PC-3 (cell line): ENCODE measurements around the gene ADAMTSL1. TPM values are rescaled to one million over a fixed set of nuclear protein-coding genes. Genes with fewer than 3 reads are reported as not detected.

Experiments
- ATAC-seq: fragments of 200-7000 bp; cut with Tn5 transposase; 2 replicates; pipeline ENCODE4 v1.9.1; 2020; ENCODE audit warnings: mild to moderate bottlenecking, moderate library complexity
- BruUV-seq: library from RNA; stranded (reverse); fragments of 400-500 nt; replicated peaks from 2 replicates; lab custom pipeline; 2021; lab: Mats Ljungman, UMichigan
- CTCF ChIA-PET: fragments of 300-600 bp; sonication (Branson Sonifier 250); formaldehyde crosslinking; loops from one replicate; lab custom pipeline; 2022; ENCODE audit warnings: antibody characterized with exemption; lab: Charles Lee
- POLR2A ChIA-PET: fragments of 300-600 bp; sonication (Branson Sonifier 250); formaldehyde crosslinking; loops from one replicate; lab custom pipeline; 2022; ENCODE audit warnings: antibody characterized with exemption; ENCODE audit not compliant: unreplicated experiment; lab: Charles Lee
- DNase-seq: peaks from one replicate; pipeline ENCODE4 v3.0.0-alpha.2; 2015
- H2AFZ ChIP-seq: fragments of 300-600 bp; sonication (generic); 2 replicates; pipeline ENCODE4 v1.6.0; 2016; ENCODE audit warnings: antibody characterized with exemption, low read length
- H3F3A ChIP-seq: fragments of 300-600 bp; sonication (generic); one replicate; pipeline ENCODE4 v1.6.0; 2017; ENCODE audit warnings: antibody characterized with exemption, low read length, control low read depth, mild to moderate bottlenecking; ENCODE audit not compliant: unreplicated experiment
- H3K27ac ChIP-seq: fragments of 300-600 bp; sonication (generic); 2 replicates; pipeline ENCODE4 v1.5.1; 2016; ENCODE audit warnings: mild to moderate bottlenecking, low read length
- H3K27me3 ChIP-seq: fragments of 300-600 bp; sonication (generic); 2 replicates; pipeline ENCODE4 v1.6.1; 2016; ENCODE audit warnings: low read length, mixed read lengths
- H3K36me3 ChIP-seq: fragments of 300-600 bp; sonication (generic); 2 replicates; pipeline ENCODE4 v1.6.1; 2016; ENCODE audit warnings: low read depth, mixed run types, low read length, mixed read lengths
- H3K4me1 ChIP-seq: fragments of 300-600 bp; sonication (generic); 2 replicates; pipeline ENCODE4 v1.5.1; 2016; ENCODE audit warnings: low read length; ENCODE audit not compliant: insufficient read depth
- H3K4me2 ChIP-seq: fragments of 300-600 bp; sonication (generic); 2 replicates; pipeline ENCODE4 v1.6.0; 2016; ENCODE audit warnings: low read length
- H3K4me3 ChIP-seq: fragments of 300-600 bp; sonication (generic); 2 replicates; pipeline ENCODE4 v1.5.1; 2016; ENCODE audit warnings: mild to moderate bottlenecking, low read length, mixed read lengths
- H3K79me2 ChIP-seq: fragments of 300-600 bp; sonication (generic); 2 replicates; pipeline ENCODE4 v1.6.1; 2017; ENCODE audit warnings: low read length, mixed read lengths
- H3K9ac ChIP-seq: fragments of 300-600 bp; sonication (generic); 2 replicates; pipeline ENCODE4 v1.6.0; 2016; ENCODE audit warnings: mild to moderate bottlenecking, low read length
- H3K9me2 ChIP-seq: fragments of 300-600 bp; sonication (generic); replicated peaks from 2 replicates; pipeline ENCODE4 v1.6.1; 2016; ENCODE audit warnings: mixed run types, low read length, mixed read lengths
- H3K9me3 ChIP-seq: fragments of 300-600 bp; sonication (generic); 2 replicates; pipeline ENCODE4 v1.6.1; 2016; ENCODE audit warnings: low read length, mixed read lengths
- H4K20me1 ChIP-seq: fragments of 300-600 bp; sonication (generic); 2 replicates; pipeline ENCODE4 v1.6.1; 2016; ENCODE audit warnings: low read length, mixed read lengths
- CTCF ChIP-seq: fragments of 300-600 bp; sonication (generic); conservative IDR thresholded peaks from 2 replicates; pipeline ENCODE4 v1.5.1; 2017; ENCODE audit warnings: antibody characterized with exemption, low read depth, mild to moderate bottlenecking, low read length
- EZH2 ChIP-seq: fragments of 300-600 bp; sonication (generic); IDR thresholded peaks from one replicate; pipeline ENCODE4 v1.6.1; 2017; ENCODE audit warnings: antibody characterized with exemption, mild to moderate bottlenecking, low read length; ENCODE audit not compliant: unreplicated experiment
- EZH2phosphoT487 ChIP-seq: fragments of 300-600 bp; sonication (generic); IDR thresholded peaks from 2 replicates; pipeline ENCODE4 v1.6.1; 2018; ENCODE audit warnings: mild to moderate bottlenecking, antibody characterized with exemption, low read length, borderline replicate concordance
- intact Hi-C: fragments of 100-400 bp; cut with micrococcal nuclease; formaldehyde crosslinking; loops from 2 replicates; pipeline ENCODE4 v1.9.0; 2023
- total RNA-seq: library from RNA; depleted of rRNA; stranded (reverse); fragments of >200 nt; gene quantifications from 2 replicates; pipeline ENCODE4 v1.2.3, GENCODE V29; 2014

The ADAMTSL1 gene
- total RNA-seq, 1 experiment from 2014 or later, result 0.26 TPM

- Histone ChIP-seq H3K36me3 (no peaks in the 10 kb centered on the region), H3K27ac (peak overlapping the region; percentile 98), H3F3A (peaks cover 16% of the 10 kb centered on the region), H3K9ac (peak overlapping the region; percentile 80), H3K4me1 (peaks cover 59% of the 10 kb centered on the region), H2AFZ (no peak overlapping the region), H3K4me2 (peak overlapping the region; percentile 53), H3K4me3 (no peak overlapping the region), H3K27me3 (no peaks in the 10 kb centered on the region), H3K79me2 (no peaks in the 10 kb centered on the region), H4K20me1 (no peaks in the 10 kb centered on the region), H3K9me2 (no peaks in the 10 kb centered on the region), H3K9me3 (no peaks in the 10 kb centered on the region)
- TF ChIP-seq CTCF (no peak), EZH2 (no peak), EZH2phosphoT487 (no peak)
- peak; percentile 19 for ATAC-seq
- BruUV-seq, result no TSS peak
- ChIA-PET POLR2A (interaction anchor here (0.6 kb wide), 1 partner anchor 107 kb away, joined by 3 read pairs; no protein-coding TSS in a partner anchor), CTCF (no interaction called here)
- DNase-seq, result peak; percentile 86
- intact Hi-C loops, result loop anchor here (1.0 kb wide), 1 partner anchor 10 kb away; no protein-coding TSS in a partner anchor
Measured at GRCh38 chr9:18480662-18481093, 6.7 kb downstream of the ADAMTSL1 start.

- Histone ChIP-seq H4K20me1 (no peaks in the 10 kb centered on the region), H3K27me3 (no peaks in the 10 kb centered on the region), H3K9ac (peak overlapping the region; percentile 13; the same call in 1 of the 2 replicates), H3F3A (peaks cover 16% of the 10 kb centered on the region), H3K79me2 (no peaks in the 10 kb centered on the region), H3K4me1 (peaks cover 43% of the 10 kb centered on the region), H3K4me2 (no peak overlapping the region), H3K4me3 (no peak overlapping the region), H3K9me3 (no peaks in the 10 kb centered on the region), H3K9me2 (no peaks in the 10 kb centered on the region), H2AFZ (no peak overlapping the region), H3K36me3 (no peaks in the 10 kb centered on the region), H3K27ac (peak overlapping the region; percentile 98)
- TF ChIP-seq EZH2 (no peak), CTCF (no peak), EZH2phosphoT487 (no peak)
- DNase-seq, result peak; percentile 20
- POLR2A ChIA-PET, result no interaction called here
- intact Hi-C loops, result no loop called here
- no peak for ATAC-seq
- CTCF ChIA-PET, result no interaction called here
- no TSS peak for BruUV-seq
Measured at GRCh38 chr9:18482371-18482770, 8.4 kb downstream of the ADAMTSL1 start.

- CTCF ChIA-PET, result no interaction called here
- Histone ChIP-seq H2AFZ (no peak overlapping the region), H3K79me2 (no peaks in the 10 kb centered on the region), H3K9me3 (no peaks in the 10 kb centered on the region), H3K9me2 (no peaks in the 10 kb centered on the region), H3K27me3 (no peaks in the 10 kb centered on the region), H3K9ac (no peak overlapping the region), H3K27ac (no peak overlapping the region), H3F3A (no peaks in the 10 kb centered on the region), H3K4me2 (no peak overlapping the region), H3K36me3 (no peaks in the 10 kb centered on the region), H3K4me3 (no peak overlapping the region), H4K20me1 (no peaks in the 10 kb centered on the region), H3K4me1 (peaks cover 25% of the 10 kb centered on the region)
- intact Hi-C loops, result no loop called here
- POLR2A ChIA-PET, result no interaction called here
- no peak for ATAC-seq
- no TSS peak for BruUV-seq
- TF ChIP-seq EZH2 (no peak), EZH2phosphoT487 (no peak), CTCF (no peak)
- no peak for DNase-seq
Measured at GRCh38 chr9:18485714-18486113, 11.8 kb downstream of the ADAMTSL1 start.
